Tibial nerve (tissue), 4 donors: ENCODE data around the gene CDH4. TPM values are rescaled to one million over a fixed set of nuclear protein-coding genes. Genes with fewer than 3 reads are reported as not detected.

Experiments
- DNase-seq, 2 donors: peaks; one replicate each; pipeline ENCODE4 v3.0.0-alpha.2; 2019; ENCODE audit warnings: low spot score in 2 of 2
- H3K27ac ChIP-seq, 4 donors: fragments of 200-600 bp; sonication (generic) in 3 of 4; one replicate each; pipeline ENCODE4 v1.5.1; 2017 to 2019; ENCODE audit warnings: mild to moderate bottlenecking in 1 of 4
- H3K27me3 ChIP-seq, 2 donors: fragments of 200-600 bp; sonication (generic) in 1 of 2; one replicate each; pipeline versions ENCODE4 v1.5.1 to v1.6.0; 2017 to 2019
- H3K36me3 ChIP-seq, 3 donors: fragments of 200-600 bp; sonication (generic); one replicate each; pipeline ENCODE4 v1.5.1; 2018 to 2019
- H3K4me1 ChIP-seq, 4 donors: fragments of 200-600 bp; sonication (generic) in 3 of 4; one replicate each; pipeline ENCODE4 v1.5.1; 2017 to 2019
- H3K4me3 ChIP-seq, 4 donors: fragments of 200-600 bp; sonication (generic) in 3 of 4; one replicate each; pipeline ENCODE4 v1.5.1; 2017 to 2019; ENCODE audit warnings: mild to moderate bottlenecking in 1 of 4, moderate library complexity in 1 of 4
- H3K9me3 ChIP-seq, 4 donors: fragments of 200-600 bp; sonication (generic) in 3 of 4; one replicate each; pipeline ENCODE4 v1.5.1; 2017 to 2019
- EP300 ChIP-seq, 2 donors: sonication (generic); formaldehyde crosslinking; IDR thresholded peaks; one replicate each; pipeline ENCODE4 v1.6.1; 2017; ENCODE audit warnings: antibody characterized with exemption in 2 of 2, mild to moderate bottlenecking in 1 of 2
- POLR2A ChIP-seq, 2 donors: fragments of 450-650 bp; IDR thresholded peaks; one replicate each; pipeline ENCODE4 v1.6.1; 2017; ENCODE audit warnings: antibody characterized with exemption in 2 of 2, mild to moderate bottlenecking in 2 of 2, moderate library complexity in 2 of 2
- WGBS, 2 donors: methylation state at CpG; one replicate each; pipeline ENCODE4 v1.1.5; 2018; 5-methylcytosine and 5-hydroxymethylcytosine counted together
- total RNA-seq, 4 donors: library from RNA; depleted of rRNA; stranded (reverse); fragments of >200 nt; gene quantifications; one replicate each; pipeline ENCODE4 v1.1.0, GENCODE V29; 2016
- TF ChIP-seq, protein P1 (sequence below), 5 experiments: fragments of 200-600 bp in 3 of 5; fragments of 450-650 bp in 2 of 5; sonication (generic) in 3 of 5; IDR thresholded peaks; one replicate each; pipeline ENCODE4 v1.5.1; 2016 to 2019; ENCODE audit warnings: antibody characterized with exemption in 5 of 5, mild to moderate bottlenecking in 3 of 5, moderate library complexity in 2 of 5

CDH4 gene
- total RNA-seq, 4 donors from 2014 or later, result 0.78 to 2.3 (median 1.0) TPM

DNA sequence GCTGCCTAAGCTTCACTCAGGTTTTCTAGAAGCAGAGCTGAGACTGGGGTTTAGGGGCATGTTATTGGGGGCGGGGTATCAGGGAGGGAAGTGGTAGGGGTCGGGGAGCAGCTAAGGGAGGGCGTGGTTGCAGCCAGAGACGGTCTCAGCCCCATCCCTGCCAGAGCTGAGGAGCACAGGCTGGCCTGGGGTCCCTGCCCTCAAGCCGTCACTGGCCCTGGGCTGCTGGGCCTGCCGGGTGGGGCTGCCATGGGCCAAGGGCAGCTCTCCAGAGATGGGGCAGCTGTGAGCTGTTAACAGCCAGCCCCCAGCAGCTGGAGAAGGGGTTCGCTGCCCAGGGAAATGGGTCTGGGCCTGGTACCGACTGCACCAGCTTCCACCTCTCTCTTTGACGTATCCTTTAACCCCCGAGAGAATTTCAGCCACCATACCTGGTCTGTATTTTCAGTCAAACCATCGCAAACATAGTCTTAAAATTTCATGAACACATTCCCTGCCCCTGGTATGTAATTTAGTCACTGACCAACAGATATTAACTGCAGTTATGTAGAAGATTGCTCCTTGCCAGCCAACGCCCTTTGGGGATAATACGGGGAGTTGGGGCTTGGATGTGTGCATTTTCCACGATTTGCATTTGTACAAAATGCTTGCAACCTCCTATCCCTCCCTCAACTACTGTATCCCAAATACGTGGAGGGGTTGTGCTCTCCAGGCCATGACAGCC is 560.2 kb downstream of the CDH4 start:
- no peaks in the 10 kb centered on the region for H3K27me3 ChIP-seq
- H3K9me3 ChIP-seq, result no peaks in the 10 kb centered on the region
- peaks cover 0 to 15% (median 0%) of the 10 kb centered on the region in 4 donors for H3K4me1 ChIP-seq
- WGBS, 2 donors, result 72 to 79% methylated on average over 15 of the region's 15 CpGs
- H3K4me3 ChIP-seq, result no peak overlapping the region
- TF ChIP-seq, protein P1, sequence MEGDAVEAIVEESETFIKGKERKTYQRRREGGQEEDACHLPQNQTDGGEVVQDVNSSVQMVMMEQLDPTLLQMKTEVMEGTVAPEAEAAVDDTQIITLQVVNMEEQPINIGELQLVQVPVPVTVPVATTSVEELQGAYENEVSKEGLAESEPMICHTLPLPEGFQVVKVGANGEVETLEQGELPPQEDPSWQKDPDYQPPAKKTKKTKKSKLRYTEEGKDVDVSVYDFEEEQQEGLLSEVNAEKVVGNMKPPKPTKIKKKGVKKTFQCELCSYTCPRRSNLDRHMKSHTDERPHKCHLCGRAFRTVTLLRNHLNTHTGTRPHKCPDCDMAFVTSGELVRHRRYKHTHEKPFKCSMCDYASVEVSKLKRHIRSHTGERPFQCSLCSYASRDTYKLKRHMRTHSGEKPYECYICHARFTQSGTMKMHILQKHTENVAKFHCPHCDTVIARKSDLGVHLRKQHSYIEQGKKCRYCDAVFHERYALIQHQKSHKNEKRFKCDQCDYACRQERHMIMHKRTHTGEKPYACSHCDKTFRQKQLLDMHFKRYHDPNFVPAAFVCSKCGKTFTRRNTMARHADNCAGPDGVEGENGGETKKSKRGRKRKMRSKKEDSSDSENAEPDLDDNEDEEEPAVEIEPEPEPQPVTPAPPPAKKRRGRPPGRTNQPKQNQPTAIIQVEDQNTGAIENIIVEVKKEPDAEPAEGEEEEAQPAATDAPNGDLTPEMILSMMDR (IDR thresholded peaks at IDR 0.05), result no peak
- TF ChIP-seq EP300 (IDR thresholded peaks at IDR 0.05) (no peak), POLR2A (IDR thresholded peaks at IDR 0.05) (no peak)
- no peaks in the 10 kb centered on the region for H3K36me3 ChIP-seq
- H3K27ac ChIP-seq, result no peak overlapping the region
- no peak for DNase-seq

DNA sequence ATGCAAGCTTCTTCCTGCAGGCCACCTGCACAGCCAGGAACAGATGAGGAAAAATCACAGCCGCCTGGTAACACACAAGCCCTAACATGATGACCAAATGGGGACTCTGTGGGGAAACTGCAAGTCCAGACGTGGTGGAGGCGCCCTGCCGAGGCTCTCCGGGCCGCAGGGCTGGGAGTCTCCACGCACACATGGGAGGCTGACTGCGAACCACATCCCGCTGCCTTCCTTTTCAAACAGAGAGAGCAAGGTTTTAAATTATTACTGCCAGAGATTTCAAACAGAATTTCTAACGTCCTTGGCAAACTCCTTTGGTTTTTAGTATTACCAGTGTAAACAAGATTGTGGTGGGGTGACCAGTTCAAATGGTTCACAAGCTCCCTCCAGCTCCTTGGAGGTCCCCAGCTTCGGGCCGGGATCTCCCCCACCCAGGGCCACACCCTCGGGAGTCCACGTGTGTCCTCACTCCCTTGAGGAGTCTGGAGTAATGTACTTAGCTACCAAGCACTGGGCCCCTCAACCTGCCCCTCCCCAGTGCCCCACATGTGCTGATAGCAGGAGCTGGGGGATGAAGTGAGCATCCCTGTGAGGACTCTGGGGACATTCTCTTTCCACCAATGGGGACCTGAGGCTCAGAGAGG is 560.9 kb downstream of the CDH4 start:
- DNase-seq, result no peak
- Histone ChIP-seq H3K4me1 (peaks cover 0 to 10% (median 0%) of the 10 kb centered on the region in 4 donors), H3K27me3 (no peaks in the 10 kb centered on the region), H3K27ac (no peak overlapping the region), H3K4me3 (no peak overlapping the region), H3K36me3 (no peaks in the 10 kb centered on the region), H3K9me3 (no peaks in the 10 kb centered on the region)
- 72 to 75% methylated on average over 14 of the region's 14 CpGs for WGBS, 2 donors
- TF ChIP-seq, protein P1 (IDR thresholded peaks at IDR 0.05), result no peak
- TF ChIP-seq POLR2A (IDR thresholded peaks at IDR 0.05), result no peak
- TF ChIP-seq EP300 (IDR thresholded peaks at IDR 0.05), result no peak

- TF ChIP-seq, protein P1 (IDR thresholded peaks at IDR 0.05), result no peak
- TF ChIP-seq EP300 (IDR thresholded peaks at IDR 0.05) (no peak), POLR2A (IDR thresholded peaks at IDR 0.05) (no peak)
- no peak overlapping the region for H3K4me3 ChIP-seq
- no peak overlapping the region for H3K27ac ChIP-seq
These were observed 561.7 kb downstream of the CDH4 start for GRCh38 chr20:61813791-61814190.

DNA sequence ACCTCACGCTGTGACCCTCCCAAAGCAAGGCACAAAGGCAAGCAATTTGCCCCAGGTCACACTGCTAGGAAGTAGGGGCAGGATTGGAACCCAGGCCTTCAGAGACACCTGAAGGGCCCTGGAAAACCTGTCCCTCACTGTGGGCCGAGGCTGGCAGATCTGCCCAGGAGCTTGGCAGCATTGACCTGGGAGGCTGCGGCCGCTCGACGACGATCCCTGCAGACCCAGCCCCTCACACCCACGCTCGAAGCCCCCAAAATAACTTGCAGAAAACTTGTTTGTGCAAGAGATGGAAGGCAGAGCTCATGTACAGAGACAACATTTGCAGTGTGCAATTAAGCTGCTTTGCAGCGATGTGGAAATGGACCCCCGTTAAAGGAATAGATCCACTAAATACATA is 562.2 kb downstream of the CDH4 start:
- no peaks in the 10 kb centered on the region for H3K36me3 ChIP-seq
- no peak for TF ChIP-seq EP300 (IDR thresholded peaks at IDR 0.05)
- TF ChIP-seq, protein P1 (IDR thresholded peaks at IDR 0.05), result no peak
- TF ChIP-seq POLR2A (IDR thresholded peaks at IDR 0.05), result no peak
- 91% methylated on average over 11 of the region's 11 CpGs for WGBS, 2 donors
- no peaks in the 10 kb centered on the region for H3K9me3 ChIP-seq
- H3K27ac ChIP-seq, result no peak overlapping the region
- H3K27me3 ChIP-seq, result no peaks in the 10 kb centered on the region
- H3K4me1 ChIP-seq, result no peaks in the 10 kb centered on the region
- no peak overlapping the region for H3K4me3 ChIP-seq
- no peak for DNase-seq

More at GRCh38 chr20:61813791-61814190, 561.7 kb downstream of the CDH4 start:
- 83 to 84% methylated on average over 6 to 7 of the region's 7 CpGs for WGBS, 2 donors
- no peaks in the 10 kb centered on the region for H3K27me3 ChIP-seq
- no peak for DNase-seq
- H3K4me1 ChIP-seq, result peaks cover 0 to 2% (median 0%) of the 10 kb centered on the region in 4 donors
- no peaks in the 10 kb centered on the region for H3K9me3 ChIP-seq
- no peaks in the 10 kb centered on the region for H3K36me3 ChIP-seq

- no peaks in the 10 kb centered on the region for H3K36me3 ChIP-seq
- no peaks in the 10 kb centered on the region for H3K27me3 ChIP-seq
- no peaks in the 10 kb centered on the region for H3K9me3 ChIP-seq
- TF ChIP-seq POLR2A (IDR thresholded peaks at IDR 0.05) (no peak), EP300 (IDR thresholded peaks at IDR 0.05) (no peak)
- TF ChIP-seq, protein P1 (IDR thresholded peaks at IDR 0.05), result no peak
- DNase-seq, result no peak
- no peak overlapping the region for H3K27ac ChIP-seq
- H3K4me3 ChIP-seq, result no peak overlapping the region
- H3K4me1 ChIP-seq, result no peaks in the 10 kb centered on the region
- WGBS, 2 donors, result 74 to 90% methylated on average over 9 of the region's 9 CpGs
These were observed 562.7 kb downstream of the CDH4 start for GRCh38 chr20:61814726-61815125.
